ENCODE results near the gene OR1L8. TPM values are rescaled to one million over a fixed set of nuclear protein-coding genes. Genes with fewer than 3 reads are reported as not detected.
"Not testable (repeated sequence)": the region's sequence is repeated elsewhere in the genome, so short reads cannot be mapped to it uniquely, and the experiment has no call there.

The OR1L8 gene
- polyA plus RNA-seq, 4 donors: 0.03 to 0.07 TPM; not detected in 2

- H3K27ac ChIP-seq (ENCODE audit: low read depth in 1 of 3, low read length in 2 of 3): no peak overlapping the region
- WGBS, 3 donors: 90 to 95% (median 93%) methylated on average over 1 of the region's 1 CpG
- DNase-seq (no peak), FAIRE-seq (no peak)
- H3K9me3 ChIP-seq (ENCODE audit: control insufficient read depth in 2 of 2, insufficient read depth in 1 of 2, low read depth in 1 of 2, low read length in 1 of 2): no peaks in the 10 kb centered on the region
- H3K4me3 ChIP-seq (ENCODE audit: low read depth in 1 of 3, low read length in 3 of 3): no peak overlapping the region
- H3K27me3 ChIP-seq (ENCODE audit: control insufficient read depth in 3 of 3, insufficient read depth in 3 of 3, low read length in 3 of 3): no peaks in the 10 kb centered on the region
- no peaks in the 10 kb centered on the region for H3K4me1 ChIP-seq (ENCODE audit: control insufficient read depth in 3 of 3, insufficient read depth in 2 of 3, low read depth in 1 of 3, low read length in 2 of 3)
- no peaks in the 10 kb centered on the region for H3K36me3 ChIP-seq (ENCODE audit: control insufficient read depth in 3 of 3, insufficient read depth in 2 of 3, low read depth in 1 of 3, low read length in 3 of 3)
These were observed 47.0 kb downstream of the OR1L8 start for GRCh38 chr9:122536134-122536533.

- not testable (repeated sequence) for DNase-seq; H3K36me3 ChIP-seq (ENCODE audit: control insufficient read depth in 3 of 3, insufficient read depth in 2 of 3, low read depth in 1 of 3, low read length in 3 of 3); H3K27ac ChIP-seq (ENCODE audit: low read depth in 1 of 3, low read length in 2 of 3); H3K27me3 ChIP-seq (ENCODE audit: control insufficient read depth in 3 of 3, insufficient read depth in 3 of 3, low read length in 3 of 3); FAIRE-seq; H3K9me3 ChIP-seq (ENCODE audit: control insufficient read depth in 2 of 2, insufficient read depth in 1 of 2, low read depth in 1 of 2, low read length in 1 of 2); H3K4me1 ChIP-seq (ENCODE audit: control insufficient read depth in 3 of 3, insufficient read depth in 2 of 3, low read depth in 1 of 3, low read length in 2 of 3); H3K4me3 ChIP-seq (ENCODE audit: low read depth in 1 of 3, low read length in 3 of 3)
- 31 to 60% (median 58%) methylated on average over 4 of the region's 4 CpGs for WGBS, 3 donors
These were observed 52.0 kb downstream of the OR1L8 start for GRCh38 chr9:122531157-122531556.

DNA sequence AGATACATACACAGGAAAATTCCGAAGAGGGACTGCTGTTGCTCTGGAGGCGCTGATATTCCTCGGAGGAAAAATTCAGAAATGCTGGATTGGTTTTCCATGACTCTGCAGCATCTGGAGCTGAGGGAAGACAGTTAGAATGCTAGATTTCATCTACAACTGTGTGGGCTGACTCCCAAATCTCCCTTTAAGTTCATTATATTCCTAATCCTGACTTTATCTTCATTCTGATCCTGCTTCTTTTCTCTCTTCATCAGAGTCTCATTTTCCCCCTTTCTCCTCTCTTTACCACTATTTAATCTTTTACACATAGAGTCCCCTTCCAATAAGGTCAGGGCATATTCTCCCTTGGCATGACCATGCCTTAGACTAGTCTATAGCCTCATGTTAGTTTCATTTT is 56.0 kb downstream of the OR1L8 start, which contains the start of gene OR1N1:
OR1N1 (minus strand) TSS at position 101 of the 400 bp plus-strand sequence; CDS start at position 101, 0 bp downstream.
- H3K4me3 ChIP-seq (ENCODE audit: low read depth in 1 of 3, low read length in 3 of 3): no peak within 1 kb of the TSS
- WGBS, 3 donors: 87 to 95% (median 89%) methylated on average over 3 of the region's 3 CpGs
- no peaks in the 10 kb centered on the region for H3K36me3 ChIP-seq (ENCODE audit: control insufficient read depth in 3 of 3, insufficient read depth in 2 of 3, low read depth in 1 of 3, low read length in 3 of 3)
- H3K27ac ChIP-seq (ENCODE audit: low read depth in 1 of 3, low read length in 2 of 3): no peak within 1 kb of the TSS
- FAIRE-seq (no peak), DNase-seq (no peak)
- H3K27me3 ChIP-seq (ENCODE audit: control insufficient read depth in 3 of 3, insufficient read depth in 3 of 3, low read length in 3 of 3): no peaks in the 10 kb centered on the region
- H3K9me3 ChIP-seq (ENCODE audit: control insufficient read depth in 2 of 2, insufficient read depth in 1 of 2, low read depth in 1 of 2, low read length in 1 of 2): no peaks in the 10 kb centered on the region
- H3K4me1 ChIP-seq (ENCODE audit: control insufficient read depth in 3 of 3, insufficient read depth in 2 of 3, low read depth in 1 of 3, low read length in 2 of 3): no peaks in the 10 kb centered on the region

GRCh38 chr9:122526602-122527001 is 56.6 kb downstream of the OR1L8 start:
- WGBS, 3 donors: 85 to 87% (median 85%) methylated on average over 10 of the region's 10 CpGs
- no peak for DNase-seq
- H3K27me3 ChIP-seq (ENCODE audit: control insufficient read depth in 3 of 3, insufficient read depth in 3 of 3, low read length in 3 of 3): no peaks in the 10 kb centered on the region

GRCh38 chr9:122519376-122519775 is 63.8 kb downstream of the OR1L8 start:
- Histone ChIP-seq H3K27ac (ENCODE audit: low read depth in 1 of 3, low read length in 2 of 3) (no peak overlapping the region), H3K9me3 (ENCODE audit: control insufficient read depth in 2 of 2, insufficient read depth in 1 of 2, low read depth in 1 of 2, low read length in 1 of 2) (no peaks in the 10 kb centered on the region), H3K4me1 (ENCODE audit: control insufficient read depth in 3 of 3, insufficient read depth in 2 of 3, low read depth in 1 of 3, low read length in 2 of 3) (no peaks in the 10 kb centered on the region), H3K36me3 (ENCODE audit: control insufficient read depth in 3 of 3, insufficient read depth in 2 of 3, low read depth in 1 of 3, low read length in 3 of 3) (no peaks in the 10 kb centered on the region), H3K27me3 (ENCODE audit: control insufficient read depth in 3 of 3, insufficient read depth in 3 of 3, low read length in 3 of 3) (no peaks in the 10 kb centered on the region), H3K4me3 (ENCODE audit: low read depth in 1 of 3, low read length in 3 of 3) (no peak overlapping the region)
- DNase-seq (no peak), FAIRE-seq (no peak)
- WGBS, 3 donors: 89 to 96% (median 93%) methylated on average over 3 of the region's 3 CpGs

More at GRCh38 chr9:122526602-122527001, 56.6 kb downstream of the OR1L8 start:
- Histone ChIP-seq H3K36me3 (ENCODE audit: control insufficient read depth in 3 of 3, insufficient read depth in 2 of 3, low read depth in 1 of 3, low read length in 3 of 3) (no peaks in the 10 kb centered on the region), H3K4me3 (ENCODE audit: low read depth in 1 of 3, low read length in 3 of 3) (no peak overlapping the region), H3K4me1 (ENCODE audit: control insufficient read depth in 3 of 3, insufficient read depth in 2 of 3, low read depth in 1 of 3, low read length in 2 of 3) (no peaks in the 10 kb centered on the region), H3K27ac (ENCODE audit: low read depth in 1 of 3, low read length in 2 of 3) (no peak overlapping the region), H3K9me3 (ENCODE audit: control insufficient read depth in 2 of 2, insufficient read depth in 1 of 2, low read depth in 1 of 2, low read length in 1 of 2) (no peaks in the 10 kb centered on the region)
- no peak for FAIRE-seq

GRCh38 chr9:122518841-122519240 is 64.3 kb downstream of the OR1L8 start, which contains the start of gene OR1J4:
Gene OR1J4 (plus strand): TSS chr9:122519141. CDS start chr9:122519141, 0 bp downstream.
- DNase-seq: no peak
- H3K27me3 ChIP-seq (ENCODE audit: control insufficient read depth in 3 of 3, insufficient read depth in 3 of 3, low read length in 3 of 3): no peaks in the 10 kb centered on the region
- no peaks in the 10 kb centered on the region for H3K36me3 ChIP-seq (ENCODE audit: control insufficient read depth in 3 of 3, insufficient read depth in 2 of 3, low read depth in 1 of 3, low read length in 3 of 3)
- no peaks in the 10 kb centered on the region for H3K9me3 ChIP-seq (ENCODE audit: control insufficient read depth in 2 of 2, insufficient read depth in 1 of 2, low read depth in 1 of 2, low read length in 1 of 2)
- WGBS, 3 donors: 72 to 77% (median 73%) methylated on average over 4 of the region's 4 CpGs
- FAIRE-seq: no peak
- H3K4me3 ChIP-seq (ENCODE audit: low read depth in 1 of 3, low read length in 3 of 3): no peak within 1 kb of the TSS
- H3K27ac ChIP-seq (ENCODE audit: low read depth in 1 of 3, low read length in 2 of 3): no peak within 1 kb of the TSS
- no peaks in the 10 kb centered on the region for H3K4me1 ChIP-seq (ENCODE audit: control insufficient read depth in 3 of 3, insufficient read depth in 2 of 3, low read depth in 1 of 3, low read length in 2 of 3)

- Histone ChIP-seq H3K4me3 (ENCODE audit: low read depth in 1 of 3, low read length in 3 of 3) (no peak overlapping the region), H3K27ac (ENCODE audit: low read depth in 1 of 3, low read length in 2 of 3) (no peak overlapping the region), H3K4me1 (ENCODE audit: control insufficient read depth in 3 of 3, insufficient read depth in 2 of 3, low read depth in 1 of 3, low read length in 2 of 3) (no peaks in the 10 kb centered on the region), H3K27me3 (ENCODE audit: control insufficient read depth in 3 of 3, insufficient read depth in 3 of 3, low read length in 3 of 3) (no peaks in the 10 kb centered on the region), H3K9me3 (ENCODE audit: control insufficient read depth in 2 of 2, insufficient read depth in 1 of 2, low read depth in 1 of 2, low read length in 1 of 2) (no peaks in the 10 kb centered on the region), H3K36me3 (ENCODE audit: control insufficient read depth in 3 of 3, insufficient read depth in 2 of 3, low read depth in 1 of 3, low read length in 3 of 3) (no peaks in the 10 kb centered on the region)
- WGBS, 3 donors: 52 to 62% (median 60%) methylated on average over 2 of the region's 2 CpGs
- DNase-seq (no peak), FAIRE-seq (no peak)
These were observed 65.0 kb downstream of the OR1L8 start for GRCh38 chr9:122518226-122518625.

Other genes starting within 250 kb of the OR1L8 start
- gene PTGS1, start 212.4 kb downstream of the OR1L8 start, polyA plus RNA-seq: 1 to 10 TPM; 1.8 to 7.5 (median 3.9) TPM
- gene OR1J1, start 105.5 kb downstream of the OR1L8 start, polyA plus RNA-seq: not detected
- gene OR1J2, start 72.6 kb downstream of the OR1L8 start, polyA plus RNA-seq: not detected
- gene OR1J4, start 64.2 kb downstream of the OR1L8 start, polyA plus RNA-seq: not detected
- not detected for gene OR1N1, start 56.1 kb downstream of the OR1L8 start, polyA plus RNA-seq
- not detected for gene OR1N2, start 30.3 kb downstream of the OR1L8 start, polyA plus RNA-seq
- not detected for gene OR1Q1, start 31.4 kb upstream of the OR1L8 start, polyA plus RNA-seq
- not detected for gene OR1B1, start 74.2 kb upstream of the OR1L8 start, polyA plus RNA-seq
- gene OR1L1, start 78.3 kb upstream of the OR1L8 start, polyA plus RNA-seq: not detected
- gene OR1L3, start 91.7 kb upstream of the OR1L8 start, polyA plus RNA-seq: not detected
- gene OR1L4, start 140.6 kb upstream of the OR1L8 start, polyA plus RNA-seq: not detected
- gene OR1L6, start 158.9 kb upstream of the OR1L8 start, polyA plus RNA-seq: not detected
- not detected for gene OR5C1, start 205.5 kb upstream of the OR1L8 start, polyA plus RNA-seq
- not detected for gene OR1K1, start 216.7 kb upstream of the OR1L8 start, polyA plus RNA-seq
- 10 to 100 TPM in 1 of 4 donors, 1 to 10 TPM in 3; 7.8 to 18.0 (median 8.9) TPM for gene PDCL, start 245.2 kb upstream of the OR1L8 start, polyA plus RNA-seq

Data from small intestine (tissue), 7 donors.